ENCODE data around the gene JMJD7.

The JMJD7 gene

GRCh38 chr15:41883484-41883825 lies 55.6 kb downstream of the JMJD7 start:
- H3K4me3 ChIP-seq (ENCODE audit: low read depth, low read length) = no peak overlapping the region
- no peak for TF ChIP-seq CTCF (IDR thresholded peaks at IDR 0.05; ENCODE audit: insufficient read depth, low read length, missing control alignments)
- no peak for DNase-seq (ENCODE audit: low read depth, low spot score)
- ChIA-PET CTCF (interaction anchor here (1.6 kb wide), 1 partner anchor 12 kb away, joined by 5 read pairs; no protein-coding TSS in a partner anchor), POLR2A (interaction anchor here (0.7 kb wide), 1 partner anchor 324 kb away, joined by 3 read pairs; no protein-coding TSS in a partner anchor)

GRCh38 chr15:41884458-41884857 lies 56.6 kb downstream of the JMJD7 start:
- ChIA-PET CTCF (interaction anchor here (1.3 to 1.6 kb wide), 3 partner anchors 10 to 20 kb away, joined by 5 to 7 read pairs (median 5); no protein-coding TSS in a partner anchor), POLR2A (no interaction called here)
- no peak for DNase-seq (ENCODE audit: low read depth, low spot score)
- no peak for TF ChIP-seq CTCF (IDR thresholded peaks at IDR 0.05; ENCODE audit: insufficient read depth, low read length, missing control alignments)
- H3K4me3 ChIP-seq (ENCODE audit: low read depth, low read length) = no peak overlapping the region

- CTCF ChIA-PET = interaction anchor here (1.3 to 2.4 kb wide), 4 partner anchors 10 to 19 kb away, joined by 5 to 7 read pairs (median 6); no protein-coding TSS in a partner anchor
- POLR2A ChIA-PET = no interaction called here
- no peak for TF ChIP-seq CTCF (IDR thresholded peaks at IDR 0.05; ENCODE audit: insufficient read depth, low read length, missing control alignments)
- no peak for DNase-seq (ENCODE audit: low read depth, low spot score)
- H3K4me3 ChIP-seq (ENCODE audit: low read depth, low read length) = no peak overlapping the region
Measured at GRCh38 chr15:41885321-41885720, 57.4 kb downstream of the JMJD7 start.

DNA sequence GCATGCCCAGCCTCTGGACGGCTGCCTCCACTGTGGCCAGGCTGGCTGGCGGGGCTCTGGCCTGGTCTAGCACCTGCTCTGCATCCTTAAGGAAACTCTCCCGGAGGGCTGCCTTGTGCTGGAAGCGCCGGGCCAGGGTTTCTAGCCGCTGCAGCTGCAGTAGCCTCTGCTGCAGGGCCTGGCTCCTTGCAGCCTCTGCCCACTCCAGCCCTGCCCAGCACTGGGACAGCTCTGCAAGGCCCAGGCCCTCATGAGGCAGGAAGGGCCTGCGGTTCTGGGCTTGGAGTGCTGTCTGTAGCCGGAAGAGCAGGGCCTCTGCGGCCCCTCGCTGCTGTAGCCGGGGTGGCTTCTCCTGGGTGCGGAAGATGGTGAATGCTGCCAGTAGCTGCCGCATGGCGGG lies 57.9 kb downstream of the JMJD7 start:
- no peak overlapping the region for H3K4me3 ChIP-seq (ENCODE audit: low read depth, low read length)
- ChIA-PET POLR2A (no interaction called here), CTCF (interaction anchor here (2.4 kb wide), 1 partner anchor 19 kb away, joined by 6 read pairs; no protein-coding TSS in a partner anchor)
- no peak for TF ChIP-seq CTCF (IDR thresholded peaks at IDR 0.05; ENCODE audit: insufficient read depth, low read length, missing control alignments)
- no peak for DNase-seq (ENCODE audit: low read depth, low spot score)

DNA sequence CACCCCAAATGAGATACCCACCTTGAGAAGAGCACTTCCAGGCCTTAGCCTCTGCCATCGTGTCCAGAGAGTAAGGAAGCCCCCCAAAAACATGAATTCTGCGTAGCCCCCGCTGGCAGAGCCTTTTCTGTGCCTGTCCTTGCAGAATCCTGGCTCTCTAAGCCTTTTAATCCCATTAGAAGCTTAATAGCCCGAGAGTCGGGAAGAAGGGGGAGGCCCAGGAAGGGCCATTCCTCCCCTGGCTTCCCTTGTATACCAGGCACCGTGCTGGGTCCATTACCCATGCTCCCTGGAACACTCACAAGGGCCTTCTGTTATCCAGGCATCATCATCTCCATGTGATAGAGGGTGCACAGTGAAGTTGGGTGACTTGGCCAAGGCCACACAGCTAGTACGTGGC lies 58.8 kb downstream of the JMJD7 start:
- H3K4me3 ChIP-seq (ENCODE audit: low read depth, low read length) = no peak overlapping the region
- ChIA-PET CTCF (interaction anchor here (2.4 kb wide), 1 partner anchor 18 kb away, joined by 6 read pairs; no protein-coding TSS in a partner anchor), POLR2A (no interaction called here)
- no peak for TF ChIP-seq CTCF (IDR thresholded peaks at IDR 0.05; ENCODE audit: insufficient read depth, low read length, missing control alignments)
- no peak for DNase-seq (ENCODE audit: low read depth, low spot score)

- ChIA-PET POLR2A (no interaction called here), CTCF (interaction anchor here (2.4 kb wide), 1 partner anchor 17 kb away, joined by 6 read pairs; no protein-coding TSS in a partner anchor)
- TF ChIP-seq CTCF (IDR thresholded peaks at IDR 0.05; ENCODE audit: insufficient read depth, low read length, missing control alignments) = no peak
- no peak for DNase-seq (ENCODE audit: low read depth, low spot score)
- H3K4me3 ChIP-seq (ENCODE audit: low read depth, low read length) = no peak overlapping the region
Measured at GRCh38 chr15:41887161-41887560, 59.3 kb downstream of the JMJD7 start.

Data from AG04449 (cell line).